ENCODE data around the gene IL17B. TPM values are rescaled to one million over a fixed set of nuclear protein-coding genes. Genes with fewer than 3 reads are reported as not detected.

Gene IL17B
- total RNA-seq, 2 experiments from 2014 or later, result not detected

- Histone ChIP-seq H3K27ac (ENCODE audit: low read depth, low read length, poor library complexity, severe bottlenecking) (no peak overlapping the region), H3K4me2 (ENCODE audit: low read length) (no peak overlapping the region), H3K36me3 (ENCODE audit: insufficient read depth, low read length) (no peaks in the 10 kb centered on the region), H3K4me3 (ENCODE audit: low read depth, low read length, poor library complexity, severe bottlenecking) (no peak overlapping the region), H2AFZ (ENCODE audit: low read length) (no peak overlapping the region), H3K4me1 (ENCODE audit: insufficient read depth, low read length, poor library complexity, severe bottlenecking) (peaks cover 2% of the 10 kb centered on the region), H3K79me2 (ENCODE audit: insufficient read depth, low read depth, low read length) (no peaks in the 10 kb centered on the region), H3K9me3 (ENCODE audit: low read length) (no peaks in the 10 kb centered on the region), H4K20me1 (ENCODE audit: insufficient read depth, low read length) (no peaks in the 10 kb centered on the region), H3K9me2 (ENCODE audit: insufficient read depth, low read length) (no peaks in the 10 kb centered on the region)
- intact Hi-C loops (cut with micrococcal nuclease; ENCODE audit: unreplicated experiment), result no loop called here
- no TSS peak for BruUV-seq (replicated peaks)
- TF ChIP-seq EZH2phosphoT487 (IDR thresholded peaks at IDR 0.05; ENCODE audit: borderline replicate concordance, low read depth, low read length), result no peak
- no peak for TF ChIP-seq CTCF (conservative IDR thresholded peaks at IDR 0.05; ENCODE audit: low read length)
- no peak for DNase-seq (ENCODE audit: low spot score)
- CTCF ChIA-PET (ENCODE audit: unreplicated experiment), result interaction anchor here (0.5 to 1.7 kb wide), 7 partner anchors 9 to 216 kb away, joined by 3 to 10 read pairs (median 5); no protein-coding TSS in a partner anchor
- POLR2A ChIA-PET, result interaction anchor here (0.8 to 1.1 kb wide), 4 partner anchors 15 to 57 kb away, joined by 3 read pairs; partner anchors contain the start of gene PCYOX1L
Measured at GRCh38 chr5:149372076-149372795, 6.9 kb downstream of the IL17B start.

GRCh38 chr5:149371296-149371962 lies 7.7 kb downstream of the IL17B start:
- peaks cover 5% of the 10 kb centered on the region for H3K4me1 ChIP-seq (ENCODE audit: insufficient read depth, low read length, poor library complexity, severe bottlenecking)
- H3K9me3 ChIP-seq (ENCODE audit: low read length), result no peaks in the 10 kb centered on the region
- H3K4me2 ChIP-seq (ENCODE audit: low read length), result no peak overlapping the region
- ChIA-PET POLR2A (interaction anchor here (0.8 to 1.1 kb wide), 4 partner anchors 14 to 56 kb away, joined by 3 read pairs; partner anchors contain the start of gene PCYOX1L), CTCF (ENCODE audit: unreplicated experiment) (interaction anchor here (0.5 to 1.7 kb wide), 6 partner anchors 10 to 215 kb away, joined by 3 to 10 read pairs (median 6); no protein-coding TSS in a partner anchor)
- no peaks in the 10 kb centered on the region for H3K79me2 ChIP-seq (ENCODE audit: insufficient read depth, low read depth, low read length)
- H3K9me2 ChIP-seq (ENCODE audit: insufficient read depth, low read length), result no peaks in the 10 kb centered on the region
- no peak overlapping the region for H3K4me3 ChIP-seq (ENCODE audit: low read depth, low read length, poor library complexity, severe bottlenecking)
- BruUV-seq (replicated peaks), result no TSS peak
- DNase-seq (ENCODE audit: low spot score), result peak; percentile 77
- TF ChIP-seq EZH2phosphoT487 (IDR thresholded peaks at IDR 0.05; ENCODE audit: borderline replicate concordance, low read depth, low read length) (no peak), CTCF (conservative IDR thresholded peaks at IDR 0.05; ENCODE audit: low read length) (peak; percentile 81)
- no peaks in the 10 kb centered on the region for H3K36me3 ChIP-seq (ENCODE audit: insufficient read depth, low read length)
- no peaks in the 10 kb centered on the region for H4K20me1 ChIP-seq (ENCODE audit: insufficient read depth, low read length)
- H3K27ac ChIP-seq (ENCODE audit: low read depth, low read length, poor library complexity, severe bottlenecking), result no peak overlapping the region
- H2AFZ ChIP-seq (ENCODE audit: low read length), result no peak overlapping the region
- intact Hi-C loops (cut with micrococcal nuclease; ENCODE audit: unreplicated experiment), result loop anchor here (1.0 kb wide), 1 partner anchor 54 kb away; no protein-coding TSS in a partner anchor

Data from OCI-LY7 (cell line).